HG03280 (cell line): ENCODE data around the gene OR51E2.

Experiments used
- ATAC-seq: cut with Tn5 transposase; IDR thresholded peaks from one replicate; pipeline ENCODE4 v1.9.1; 2021; ENCODE audit warnings: mild to moderate bottlenecking, moderate library complexity; ENCODE audit not compliant: unreplicated experiment

Gene OR51E2

GRCh38 chr11:4664183-4664582 is 33.5 kb downstream of the OR51E2 start:
- no peak for ATAC-seq

DNA sequence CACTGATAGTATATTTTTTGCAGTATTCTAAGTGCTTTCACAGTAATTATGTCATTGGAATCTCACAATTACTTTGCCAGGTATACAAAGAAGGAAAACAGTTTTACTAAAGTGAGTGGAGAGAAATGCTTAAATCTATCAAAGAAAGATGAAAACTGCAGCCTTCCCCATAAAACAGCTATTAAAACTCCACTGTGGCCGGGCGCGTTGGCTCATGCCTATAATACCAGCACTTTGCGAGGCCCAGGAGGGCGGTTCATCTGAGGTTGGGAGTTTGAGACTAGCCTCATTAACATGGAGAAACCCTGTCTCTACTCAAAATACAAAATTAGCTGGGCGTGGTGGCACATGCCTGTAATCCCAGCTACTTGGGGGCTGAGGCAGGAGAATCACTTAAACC is 34.8 kb downstream of the OR51E2 start:
- ATAC-seq: no peak

GRCh38 chr11:4658629-4659445 is 38.8 kb downstream of the OR51E2 start:
- ATAC-seq: no peak

DNA sequence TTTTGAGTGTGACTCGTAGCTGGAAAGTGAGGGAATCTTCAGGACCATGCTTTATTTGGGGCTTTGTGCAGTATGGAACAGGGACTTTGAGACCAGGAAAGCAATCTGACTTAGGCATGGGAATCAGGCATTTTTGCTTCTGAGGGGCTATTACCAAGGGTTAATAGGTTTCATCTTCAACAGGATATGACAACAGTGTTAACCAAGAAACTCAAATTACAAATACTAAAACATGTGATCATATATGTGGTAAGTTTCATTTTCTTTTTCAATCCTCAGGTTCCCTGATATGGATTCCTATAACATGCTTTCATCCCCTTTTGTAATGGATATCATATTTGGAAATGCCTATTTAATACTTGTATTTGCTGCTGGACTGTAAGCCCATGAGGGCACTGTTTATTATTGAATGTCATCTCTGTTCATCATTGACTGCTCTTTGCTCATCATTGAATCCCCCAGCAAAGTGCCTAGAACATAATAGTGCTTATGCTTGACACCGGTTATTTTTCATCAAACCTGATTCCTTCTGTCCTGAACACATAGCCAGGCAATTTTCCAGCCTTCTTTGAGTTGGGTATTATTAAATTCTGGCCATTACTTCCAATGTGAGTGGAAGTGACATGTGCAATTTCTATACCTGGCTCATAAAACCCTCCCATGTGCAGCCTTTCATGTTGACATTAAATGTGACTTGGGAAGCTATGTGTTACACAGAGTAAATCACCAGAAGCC is 42.9 kb downstream of the OR51E2 start:
- no peak for ATAC-seq

DNA sequence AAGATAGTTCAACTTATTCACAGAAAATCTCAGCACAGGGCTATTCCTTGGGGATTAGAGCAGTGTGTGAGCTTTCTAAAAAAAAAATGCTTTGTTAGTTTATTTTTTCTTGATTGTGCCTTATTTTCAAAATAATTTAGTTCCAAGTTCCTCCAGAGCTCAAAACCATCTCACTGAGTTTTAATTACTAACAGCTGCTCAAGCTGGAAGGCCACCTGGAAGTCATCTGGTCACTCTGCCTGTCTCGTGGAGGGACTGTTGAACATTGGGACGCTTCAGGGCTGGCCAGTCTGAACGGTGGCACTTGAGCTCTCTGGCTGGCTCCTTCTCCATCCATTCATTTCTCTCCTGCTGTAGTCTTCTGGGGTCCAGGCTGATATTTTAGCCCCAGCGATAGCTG is 49.9 kb downstream of the OR51E2 start:
- no peak for ATAC-seq

- ATAC-seq: no peak
Measured at GRCh38 chr11:4645974-4646373, 51.7 kb downstream of the OR51E2 start.

GRCh38 chr11:4644233-4644632 is 53.4 kb downstream of the OR51E2 start:
- ATAC-seq: no peak

- no peak for ATAC-seq
Measured at GRCh38 chr11:4643682-4644081, 54.0 kb downstream of the OR51E2 start, which contains the start of gene OR51E1. TSS of gene OR51E1 (plus strand) at chr11:4643982. CDS start at chr11:4652527, 8,545 bp downstream.

- no peak for ATAC-seq
Measured at GRCh38 chr11:4643076-4643475, 54.6 kb downstream of the OR51E2 start.

- no peak for ATAC-seq
Measured at GRCh38 chr11:4642043-4642442, 55.6 kb downstream of the OR51E2 start.

- ATAC-seq: no peak
Measured at GRCh38 chr11:4641501-4641900, 56.2 kb downstream of the OR51E2 start.

DNA sequence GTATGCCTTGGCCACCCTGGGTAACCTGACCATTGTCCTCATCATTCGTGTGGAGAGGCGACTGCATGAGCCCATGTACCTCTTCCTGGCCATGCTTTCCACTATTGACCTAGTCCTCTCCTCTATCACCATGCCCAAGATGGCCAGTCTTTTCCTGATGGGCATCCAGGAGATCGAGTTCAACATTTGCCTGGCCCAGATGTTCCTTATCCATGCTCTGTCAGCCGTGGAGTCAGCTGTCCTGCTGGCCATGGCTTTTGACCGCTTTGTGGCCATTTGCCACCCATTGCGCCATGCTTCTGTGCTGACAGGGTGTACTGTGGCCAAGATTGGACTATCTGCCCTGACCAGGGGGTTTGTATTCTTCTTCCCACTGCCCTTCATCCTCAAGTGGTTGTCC is 57.7 kb downstream of the OR51E2 start:
- no peak for ATAC-seq

DNA sequence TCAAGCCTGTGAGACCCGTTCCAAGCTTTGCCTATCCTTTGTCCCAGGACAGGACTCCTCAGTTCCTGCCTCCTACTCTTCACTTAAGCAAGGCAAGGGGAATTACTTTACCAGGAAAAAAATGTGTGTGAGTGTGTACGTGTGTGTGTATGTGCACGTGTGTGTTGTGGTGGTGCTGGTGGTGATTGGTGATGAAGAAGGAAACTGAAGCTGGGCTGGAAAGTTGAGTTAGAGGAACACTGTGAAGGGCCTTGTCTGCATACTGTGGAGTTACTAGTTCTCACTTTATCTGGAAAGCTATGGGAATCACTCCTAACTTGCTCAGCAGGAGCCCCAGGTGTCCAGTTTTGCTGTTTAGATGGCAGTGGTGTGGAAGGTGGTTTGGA is 60.0 kb downstream of the OR51E2 start:
- no peak for ATAC-seq

- ATAC-seq: peak; percentile 95
Measured at GRCh38 chr11:4636962-4637661, 60.5 kb downstream of the OR51E2 start, which contains the start of gene OR51D1. TSS of gene OR51D1 (plus strand) at chr11:4637477. CDS start at chr11:4639791, 2,314 bp downstream.

GRCh38 chr11:4636136-4636535 is 61.5 kb downstream of the OR51E2 start:
- ATAC-seq: no peak
